Smooth muscle cell (in vitro differentiated cells): ENCODE results near the gene TEAD1. TPM values are rescaled to one million over a fixed set of nuclear protein-coding genes. Genes with fewer than 3 reads are reported as not detected.

Source experiments
- DNase-seq: peaks from one replicate; lab custom pipeline; 2025; ENCODE audit not compliant: unreplicated experiment; lab: John Stamatoyannopoulos, UW
- H2AFZ ChIP-seq: fragments of 200-600 bp; sonication (generic); 2 replicates; pipeline ENCODE4 v1.6.0; 2016; ENCODE audit warnings: antibody characterized with exemption, low read depth, mild to moderate bottlenecking
- H3F3A ChIP-seq: fragments of 200-600 bp; sonication (generic); 2 replicates; pipeline ENCODE4 v1.6.0; 2017; ENCODE audit warnings: antibody characterized with exemption, low read depth
- H3K27ac ChIP-seq: fragments of 200-600 bp; sonication (generic); 2 replicates; pipeline ENCODE4 v1.5.1; 2016; ENCODE audit warnings: low read depth, mild to moderate bottlenecking
- H3K27me3 ChIP-seq: fragments of 200-600 bp; sonication (generic); 2 replicates; pipeline ENCODE4 v1.6.1; 2016; ENCODE audit warnings: low read depth, mild to moderate bottlenecking
- H3K36me3 ChIP-seq: fragments of 200-600 bp; sonication (generic); 2 replicates; pipeline ENCODE4 v1.5.1; 2016; ENCODE audit warnings: low read depth
- H3K4me1 ChIP-seq: fragments of 200-600 bp; sonication (generic); 2 replicates; pipeline ENCODE4 v1.5.1; 2016; ENCODE audit warnings: low read depth
- H3K4me2 ChIP-seq: fragments of 200-600 bp; sonication (generic); 2 replicates; pipeline ENCODE4 v1.6.0; 2016; ENCODE audit warnings: mild to moderate bottlenecking
- H3K4me3 ChIP-seq: fragments of 200-600 bp; sonication (generic); 2 replicates; pipeline ENCODE4 v1.5.1; 2016; ENCODE audit warnings: mild to moderate bottlenecking
- H3K79me2 ChIP-seq: fragments of 200-600 bp; sonication (generic); 2 replicates; pipeline ENCODE4 v1.6.0; 2016; ENCODE audit warnings: low read depth, mild to moderate bottlenecking
- H3K9ac ChIP-seq: fragments of 200-600 bp; sonication (generic); 2 replicates; pipeline ENCODE4 v1.6.0; 2016; ENCODE audit warnings: low read depth
- H3K9me3 ChIP-seq: fragments of 200-600 bp; sonication (generic); replicated peaks from 2 replicates; pipeline ENCODE4 v1.5.1; 2016; ENCODE audit warnings: low read depth
- H4K20me1 ChIP-seq: fragments of 200-600 bp; sonication (generic); 2 replicates; pipeline ENCODE4 v1.6.0; 2016; ENCODE audit warnings: low read depth
- CTCF ChIP-seq: fragments of 200-600 bp; sonication (generic); IDR thresholded peaks from 2 replicates; pipeline ENCODE4 v1.5.1; 2017; ENCODE audit warnings: borderline replicate concordance, mild to moderate bottlenecking, antibody characterized with exemption; ENCODE audit not compliant: insufficient read depth, poor library complexity, severe bottlenecking
- WGBS: methylation state at CpG from one replicate; pipeline ENCODE4 v1.1.7; 2016; ENCODE audit warnings: low lambda C conversion rate; 5-methylcytosine and 5-hydroxymethylcytosine counted together
- polyA plus RNA-seq: library from polyadenylated mRNA; unstranded; fragments of >200 nt; fragmentation: Nextera tagmentation; extraction: Ambion mirVana; gene quantifications from 2 replicates; pipeline ENCODE4 v1.2.1, GENCODE V29; 2016
- total RNA-seq: library from RNA; depleted of rRNA; stranded (reverse); fragments of >200 nt; gene quantifications from 2 replicates; pipeline ENCODE4 v1.2.3, GENCODE V29; 2014

The TEAD1 gene
- total and polyA plus RNA-seq, 2 experiments from 2014 or later = 63.0 to 181 TPM

GRCh38 chr11:12971955-12972354 is 297.7 kb downstream of the TEAD1 start:
- Histone ChIP-seq H3K27me3 (peaks cover 9% of the 10 kb centered on the region), H2AFZ (no peak overlapping the region), H3K9me3 (no peaks in the 10 kb centered on the region), H3K9ac (no peak overlapping the region), H4K20me1 (no peaks in the 10 kb centered on the region), H3F3A (no peaks in the 10 kb centered on the region), H3K27ac (no peak overlapping the region), H3K4me1 (no peaks in the 10 kb centered on the region), H3K4me3 (no peak overlapping the region), H3K4me2 (no peak overlapping the region), H3K36me3 (no peaks in the 10 kb centered on the region), H3K79me2 (no peaks in the 10 kb centered on the region)
- DNase-seq = no peak
- 92% methylated on average over 1 of the region's 1 CpG for WGBS
- no peak for TF ChIP-seq CTCF

GRCh38 chr11:12973528-12974181 is 299.4 kb downstream of the TEAD1 start:
- Histone ChIP-seq H3F3A (no peaks in the 10 kb centered on the region), H3K27ac (no peak overlapping the region), H3K36me3 (no peaks in the 10 kb centered on the region), H3K27me3 (peaks cover 9% of the 10 kb centered on the region), H2AFZ (no peak overlapping the region), H3K79me2 (no peaks in the 10 kb centered on the region), H4K20me1 (no peaks in the 10 kb centered on the region), H3K4me1 (no peaks in the 10 kb centered on the region), H3K4me2 (no peak overlapping the region), H3K4me3 (no peak overlapping the region), H3K9me3 (no peaks in the 10 kb centered on the region), H3K9ac (no peak overlapping the region)
- DNase-seq = no peak
- TF ChIP-seq CTCF = no peak
- WGBS = 96% methylated on average over 1 of the region's 1 CpG

GRCh38 chr11:12975195-12975594 is 301.0 kb downstream of the TEAD1 start:
- Histone ChIP-seq H3K27ac (no peak overlapping the region), H3K27me3 (peaks cover 9% of the 10 kb centered on the region), H3K79me2 (no peaks in the 10 kb centered on the region), H3K9me3 (no peaks in the 10 kb centered on the region), H3K4me2 (no peak overlapping the region), H3K36me3 (no peaks in the 10 kb centered on the region), H4K20me1 (no peaks in the 10 kb centered on the region), H2AFZ (no peak overlapping the region), H3K9ac (no peak overlapping the region), H3F3A (no peaks in the 10 kb centered on the region), H3K4me3 (no peak overlapping the region), H3K4me1 (no peaks in the 10 kb centered on the region)
- 76% methylated on average over 2 of the region's 2 CpGs for WGBS
- no peak for DNase-seq
- TF ChIP-seq CTCF = no peak

- no peaks in the 10 kb centered on the region for H3K36me3 ChIP-seq
Observed at GRCh38 chr11:12979928-12980689, 305.9 kb downstream of the TEAD1 start.

More at GRCh38 chr11:12979928-12980689, 305.9 kb downstream of the TEAD1 start:
- Histone ChIP-seq H3K9me3 (no peaks in the 10 kb centered on the region), H3K9ac (no peak overlapping the region), H4K20me1 (no peaks in the 10 kb centered on the region), H3K4me2 (no peak overlapping the region), H3K27me3 (peaks cover 14% of the 10 kb centered on the region), H2AFZ (no peak overlapping the region), H3F3A (no peaks in the 10 kb centered on the region), H3K79me2 (no peaks in the 10 kb centered on the region), H3K4me3 (no peak overlapping the region), H3K4me1 (no peaks in the 10 kb centered on the region), H3K27ac (no peak overlapping the region)
- no peak for DNase-seq
- TF ChIP-seq CTCF = no peak
- WGBS = 65% methylated on average over 8 of the region's 8 CpGs
